Kidney tubule cell (primary cell): ENCODE measurements around the gene TMPRSS3.

Source experiments
- DNase-seq: peaks from one replicate; pipeline ENCODE4 v3.0.0-alpha.2; 2018; ENCODE audit warnings: low spot score

Gene TMPRSS3

GRCh38 chr21:42332557-42333317 lies 63.1 kb downstream of the TMPRSS3 start:
- no peak for DNase-seq

GRCh38 chr21:42331660-42332059 lies 64.2 kb downstream of the TMPRSS3 start:
- DNase-seq, result no peak

GRCh38 chr21:42330380-42331371 lies 65.2 kb downstream of the TMPRSS3 start:
- DNase-seq, result no peak

GRCh38 chr21:42324896-42325295 lies 71.0 kb downstream of the TMPRSS3 start:
- DNase-seq, result no peak
